A673 (cell line): ENCODE measurements around the gene MRPL20. TPM values are rescaled to one million over a fixed set of nuclear protein-coding genes. Genes with fewer than 3 reads are reported as not detected.
"Not testable (repeated sequence)": the region's sequence is repeated elsewhere in the genome, so short reads cannot be mapped to it uniquely, and the experiment has no call there.

Experiments used
- BruUV-seq: library from RNA; stranded (reverse); fragments of 400-500 nt; replicated peaks from 2 replicates; lab custom pipeline; 2021; lab: Mats Ljungman, UMichigan
- CTCF ChIA-PET: fragments of 300-600 bp; sonication (Branson Sonifier 250); formaldehyde crosslinking; loops from one replicate; lab custom pipeline; 2022; ENCODE audit warnings: antibody characterized with exemption; lab: Charles Lee
- POLR2A ChIA-PET: fragments of 300-600 bp; sonication (Branson Sonifier 250); formaldehyde crosslinking; loops from one replicate; lab custom pipeline; 2022; ENCODE audit warnings: antibody characterized with exemption; ENCODE audit not compliant: low non-redundant PET; lab: Charles Lee
- DNase-seq: peaks from one replicate; pipeline ENCODE4 v3.0.0-alpha.2; 2015; ENCODE audit warnings: low spot score
- H3K27ac ChIP-seq: fragments of 200-600 bp; sonication (generic); 2 replicates; pipeline ENCODE4 v1.5.1; 2016; ENCODE audit warnings: mixed run types, low read depth, mild to moderate bottlenecking, mixed read lengths, antibody characterized with exemption, low read length; ENCODE audit not compliant: poor library complexity, severe bottlenecking
- H3K27me3 ChIP-seq: fragments of 200-600 bp; sonication (generic); replicated peaks from 2 replicates; pipeline ENCODE4 v1.6.1; 2017; ENCODE audit warnings: mixed run types, low read depth, mild to moderate bottlenecking, mixed read lengths, antibody characterized with exemption, low read length; ENCODE audit not compliant: insufficient read depth, poor library complexity
- H3K36me3 ChIP-seq: fragments of 200-600 bp; sonication (generic); 2 replicates; pipeline ENCODE4 v1.6.1; 2016; ENCODE audit warnings: mixed run types, mild to moderate bottlenecking, mixed read lengths, antibody characterized with exemption, low read length; ENCODE audit not compliant: insufficient read depth, poor library complexity, severe bottlenecking
- H3K4me1 ChIP-seq: fragments of 200-600 bp; sonication (generic); 2 replicates; pipeline ENCODE4 v1.6.1; 2017; ENCODE audit warnings: mixed run types, mild to moderate bottlenecking, mixed read lengths, antibody characterized with exemption, low read length; ENCODE audit not compliant: insufficient read depth, poor library complexity, severe bottlenecking
- H3K4me3 ChIP-seq: fragments of 200-600 bp; sonication (generic); 2 replicates; pipeline ENCODE4 v1.5.1; 2016; ENCODE audit warnings: low read depth, mixed run types, mild to moderate bottlenecking, mixed read lengths, low read length; ENCODE audit not compliant: poor library complexity, severe bottlenecking
- H3K9me3 ChIP-seq: fragments of 200-600 bp; sonication (generic); 2 replicates; pipeline ENCODE4 v1.6.1; 2016; ENCODE audit warnings: mixed run types, low read depth, mild to moderate bottlenecking, mixed read lengths, antibody characterized with exemption, low read length; ENCODE audit not compliant: poor library complexity, severe bottlenecking
- EZH2 ChIP-seq: fragments of 200-600 bp; sonication (generic); IDR thresholded peaks from 2 replicates; pipeline ENCODE4 v1.6.1; 2017; ENCODE audit warnings: borderline replicate concordance, low read depth, mild to moderate bottlenecking, mixed read lengths, antibody characterized with exemption, low read length; ENCODE audit not compliant: poor library complexity, severe bottlenecking
- intact Hi-C: fragments of 100-400 bp; cut with micrococcal nuclease; formaldehyde crosslinking; loops from one replicate; pipeline ENCODE4 v1.10.0; 2022; ENCODE audit not compliant: unreplicated experiment
- total RNA-seq: library from RNA; stranded (reverse); gene quantifications from 2 replicates; pipeline ENCODE4 v1.2.3, GENCODE V29; 2021
- TF ChIP-seq, protein P1 (sequence below): fragments of 300-800, 200-600 bp; sonication (generic); conservative IDR thresholded peaks from 2 replicates; pipeline ENCODE4 v1.5.1; 2017; ENCODE audit warnings: low read depth, mild to moderate bottlenecking, antibody characterized with exemption, low read length, moderate library complexity, mixed read lengths

MRPL20 gene
- total RNA-seq, 1 experiment from 2014 or later, result 151 TPM

DNA sequence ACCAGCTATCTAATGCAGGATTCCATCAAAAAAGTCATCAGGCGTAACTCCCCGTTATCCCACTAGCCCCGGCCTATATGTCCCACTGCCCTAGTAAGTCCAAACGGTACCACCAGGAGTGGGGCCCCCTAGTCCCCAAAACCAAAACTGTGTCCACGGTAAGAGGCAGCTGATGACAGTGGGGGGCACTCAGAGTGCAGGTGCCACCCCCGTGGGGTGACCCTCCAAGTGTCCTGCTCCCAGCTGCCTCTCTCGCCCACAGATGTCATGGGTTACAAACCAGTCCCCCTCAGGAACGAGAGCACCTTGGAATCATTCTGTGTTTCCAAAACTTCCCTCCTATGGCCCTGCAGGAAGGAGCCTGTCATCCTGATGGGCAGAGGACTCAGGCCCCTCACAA lies 21.2 kb downstream of the MRPL20 start:
- no peaks in the 10 kb centered on the region for H3K27me3 ChIP-seq
- ChIA-PET CTCF (no interaction called here), POLR2A (no interaction called here)
- DNase-seq, result no peak
- H3K9me3 ChIP-seq, result no peaks in the 10 kb centered on the region
- H3K4me3 ChIP-seq, result no peak overlapping the region
- no TSS peak for BruUV-seq
- H3K27ac ChIP-seq, result no peak overlapping the region
- intact Hi-C loops, result no loop called here
- TF ChIP-seq, protein P1, sequence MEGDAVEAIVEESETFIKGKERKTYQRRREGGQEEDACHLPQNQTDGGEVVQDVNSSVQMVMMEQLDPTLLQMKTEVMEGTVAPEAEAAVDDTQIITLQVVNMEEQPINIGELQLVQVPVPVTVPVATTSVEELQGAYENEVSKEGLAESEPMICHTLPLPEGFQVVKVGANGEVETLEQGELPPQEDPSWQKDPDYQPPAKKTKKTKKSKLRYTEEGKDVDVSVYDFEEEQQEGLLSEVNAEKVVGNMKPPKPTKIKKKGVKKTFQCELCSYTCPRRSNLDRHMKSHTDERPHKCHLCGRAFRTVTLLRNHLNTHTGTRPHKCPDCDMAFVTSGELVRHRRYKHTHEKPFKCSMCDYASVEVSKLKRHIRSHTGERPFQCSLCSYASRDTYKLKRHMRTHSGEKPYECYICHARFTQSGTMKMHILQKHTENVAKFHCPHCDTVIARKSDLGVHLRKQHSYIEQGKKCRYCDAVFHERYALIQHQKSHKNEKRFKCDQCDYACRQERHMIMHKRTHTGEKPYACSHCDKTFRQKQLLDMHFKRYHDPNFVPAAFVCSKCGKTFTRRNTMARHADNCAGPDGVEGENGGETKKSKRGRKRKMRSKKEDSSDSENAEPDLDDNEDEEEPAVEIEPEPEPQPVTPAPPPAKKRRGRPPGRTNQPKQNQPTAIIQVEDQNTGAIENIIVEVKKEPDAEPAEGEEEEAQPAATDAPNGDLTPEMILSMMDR, result no peak
- TF ChIP-seq EZH2, result no peak
- H3K4me1 ChIP-seq, result no peaks in the 10 kb centered on the region
- H3K36me3 ChIP-seq, result peaks cover 54% of the 10 kb centered on the region

DNA sequence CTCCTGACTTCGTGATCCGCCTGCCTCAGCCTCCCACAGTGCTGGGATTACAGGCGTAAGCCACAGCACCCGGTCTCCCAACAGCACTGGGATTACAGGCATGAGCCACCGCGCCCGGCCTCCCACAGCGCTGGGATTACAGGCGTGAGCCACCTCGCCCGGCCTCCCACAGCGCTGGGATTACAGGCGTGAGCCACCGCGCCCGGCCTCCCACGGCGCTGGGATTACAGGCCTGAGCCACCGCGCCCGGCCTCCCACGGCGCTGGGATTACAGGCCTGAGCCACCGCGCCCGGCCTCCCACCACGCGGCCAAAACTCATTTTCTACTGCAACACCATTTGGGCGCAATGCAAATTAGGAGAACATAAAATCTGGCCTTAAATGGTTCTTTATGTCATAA lies 21.8 kb downstream of the MRPL20 start:
- H3K4me1 ChIP-seq, CTCF ChIA-PET, H3K4me3 ChIP-seq, intact Hi-C loops, BruUV-seq, H3K27me3 ChIP-seq, DNase-seq, POLR2A ChIA-PET, H3K9me3 ChIP-seq, H3K27ac ChIP-seq: not testable (repeated sequence)
- peaks cover 48% of the 10 kb centered on the region for H3K36me3 ChIP-seq

- H3K36me3 ChIP-seq, result peaks cover 8% of the 10 kb centered on the region
- intact Hi-C loops, result no loop called here
- no peaks in the 10 kb centered on the region for H3K4me1 ChIP-seq
- H3K27ac ChIP-seq, result no peak overlapping the region
- no peaks in the 10 kb centered on the region for H3K9me3 ChIP-seq
- H3K4me3 ChIP-seq, result no peak overlapping the region
- TF ChIP-seq EZH2, result no peak
- TF ChIP-seq, protein P1, result no peak
- no peaks in the 10 kb centered on the region for H3K27me3 ChIP-seq
- POLR2A ChIA-PET, result no interaction called here
- CTCF ChIA-PET, result no interaction called here
- no peak for DNase-seq
- no TSS peak for BruUV-seq
Observed at GRCh38 chr1:1381294-1381693, 25.8 kb downstream of the MRPL20 start.

DNA sequence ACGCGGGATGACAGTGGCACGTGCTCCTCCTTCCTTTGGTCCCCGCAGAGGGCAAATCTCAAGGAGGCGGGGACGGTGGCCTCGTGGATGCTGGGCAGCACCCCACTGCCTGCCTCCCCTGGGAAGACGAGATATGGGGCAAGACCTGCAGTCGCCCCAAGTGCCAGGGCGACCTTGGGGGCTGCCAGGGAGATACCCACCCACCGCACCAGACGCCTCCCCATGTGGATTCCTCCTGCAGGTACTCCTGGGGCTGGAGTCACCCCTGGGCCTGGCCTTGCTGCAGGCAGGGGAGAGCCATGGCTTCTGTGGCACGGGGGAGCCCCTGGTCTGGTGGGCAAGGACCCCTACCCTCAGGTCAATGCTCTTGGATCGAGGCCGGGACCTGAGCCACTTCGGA lies 26.2 kb downstream of the MRPL20 start:
- BruUV-seq, result no TSS peak
- H3K4me3 ChIP-seq, result no peak overlapping the region
- intact Hi-C loops, result no loop called here
- no peaks in the 10 kb centered on the region for H3K4me1 ChIP-seq
- peaks cover 4% of the 10 kb centered on the region for H3K36me3 ChIP-seq
- no peak overlapping the region for H3K27ac ChIP-seq
- POLR2A ChIA-PET, result no interaction called here
- DNase-seq, result no peak
- TF ChIP-seq EZH2, result no peak
- TF ChIP-seq, protein P1, result no peak
- H3K27me3 ChIP-seq, result no peaks in the 10 kb centered on the region
- no peaks in the 10 kb centered on the region for H3K9me3 ChIP-seq
- CTCF ChIA-PET, result no interaction called here
